Measurements from ENCODE around the gene BCDIN3D.

GRCh38 chr12:49824895-49825294 lies 18.0 kb downstream of the BCDIN3D start:
- TF ChIP-seq EZH2phosphoT487 (IDR thresholded peaks at IDR 0.05; ENCODE audit: insufficient read depth, low read depth) (no peak), EZH2 (IDR thresholded peaks at IDR 0.05; ENCODE audit: insufficient read depth, poor library complexity, severe bottlenecking) (no peak)

Data from GM23248 (cell line).